Mononuclear cell (primary cell): ENCODE results near the gene MAPRE2. TPM values are rescaled to one million over a fixed set of nuclear protein-coding genes. Genes with fewer than 3 reads are reported as not detected.

Source experiments
- H3K27me3 ChIP-seq: 2 replicates; pipeline ENCODE4 v1.6.0; 2011; ENCODE audit warnings: low read length, control low read depth; ENCODE audit not compliant: insufficient read depth
- H3K4me1 ChIP-seq: 2 replicates; pipeline ENCODE4 v1.5.1; 2011; ENCODE audit warnings: mild to moderate bottlenecking, low read length, control low read depth; ENCODE audit not compliant: insufficient read depth
- H3K4me3 ChIP-seq: 2 replicates; pipeline ENCODE4 v1.5.1; 2011; ENCODE audit warnings: mild to moderate bottlenecking, low read length, moderate library complexity
- H3K9me3 ChIP-seq: 2 replicates; pipeline ENCODE4 v1.5.1; 2011; ENCODE audit warnings: low read depth, mild to moderate bottlenecking, control low read depth, low read length
- total RNA-seq: library from RNA; depleted of rRNA; stranded (reverse); fragments of >200 nt; gene quantifications from one replicate; pipeline ENCODE4 v1.2.3, GENCODE V29; 2012

MAPRE2 gene
- total RNA-seq, 1 donor = 87.4 TPM

- Histone ChIP-seq H3K4me3 (no peak overlapping the region), H3K4me1 (no peaks in the 10 kb centered on the region), H3K27me3 (no peaks in the 10 kb centered on the region), H3K9me3 (no peaks in the 10 kb centered on the region)
Observed at GRCh38 chr18:35171315-35171987, 130.2 kb downstream of the MAPRE2 start.

DNA sequence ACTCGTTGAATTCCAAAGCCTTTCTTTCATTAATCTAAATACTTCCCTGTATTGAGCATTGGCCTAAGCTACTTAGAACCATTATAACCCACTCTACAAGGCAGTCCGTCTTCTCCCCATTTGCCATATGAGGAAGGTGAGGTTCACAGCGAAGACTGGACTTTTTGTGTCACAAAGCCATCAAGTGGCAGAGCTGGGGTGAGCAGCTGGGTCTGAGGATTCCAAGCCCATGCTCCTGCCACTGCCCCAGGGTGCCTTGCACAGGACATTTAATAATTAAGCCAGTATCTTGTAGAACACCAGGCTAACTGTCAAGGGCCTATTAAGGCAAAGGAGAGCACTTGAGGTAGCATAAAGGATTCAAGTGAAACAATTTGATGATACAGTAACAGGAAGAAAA is 130.8 kb downstream of the MAPRE2 start:
- Histone ChIP-seq H3K9me3 (peaks cover 2% of the 10 kb centered on the region), H3K4me1 (no peaks in the 10 kb centered on the region), H3K4me3 (no peak overlapping the region), H3K27me3 (no peaks in the 10 kb centered on the region)

GRCh38 chr18:35172451-35173035 is 131.3 kb downstream of the MAPRE2 start:
- Histone ChIP-seq H3K27me3 (no peaks in the 10 kb centered on the region), H3K4me1 (no peaks in the 10 kb centered on the region), H3K4me3 (no peak overlapping the region), H3K9me3 (peaks cover 4% of the 10 kb centered on the region)

GRCh38 chr18:35174093-35174731 is 133.0 kb downstream of the MAPRE2 start:
- Histone ChIP-seq H3K9me3 (peaks cover 4% of the 10 kb centered on the region), H3K4me1 (no peaks in the 10 kb centered on the region), H3K4me3 (no peak overlapping the region), H3K27me3 (no peaks in the 10 kb centered on the region)

DNA sequence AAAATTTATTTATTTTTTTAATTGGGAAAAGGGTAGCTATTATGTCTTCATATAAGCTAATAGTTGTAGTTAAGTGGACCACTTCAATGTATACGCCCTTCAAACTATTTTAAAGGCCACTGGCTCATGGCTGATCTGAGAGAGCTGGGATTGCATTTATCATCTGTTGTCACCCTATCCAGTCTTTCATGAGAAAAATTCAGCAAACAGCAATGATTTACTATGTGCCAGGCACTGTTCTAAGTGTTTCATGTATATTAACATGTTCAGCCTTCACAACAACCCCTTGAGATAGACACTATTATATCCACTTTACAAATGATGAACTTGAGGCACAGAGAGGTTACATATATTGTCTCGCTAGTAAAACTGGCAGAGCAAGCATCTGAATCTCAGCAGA is 133.5 kb downstream of the MAPRE2 start:
- H3K4me1 ChIP-seq = no peaks in the 10 kb centered on the region
- no peaks in the 10 kb centered on the region for H3K27me3 ChIP-seq
- H3K4me3 ChIP-seq = no peak overlapping the region
- H3K9me3 ChIP-seq = peaks cover 4% of the 10 kb centered on the region

- Histone ChIP-seq H3K9me3 (peaks cover 4% of the 10 kb centered on the region), H3K4me3 (no peak overlapping the region), H3K27me3 (no peaks in the 10 kb centered on the region), H3K4me1 (no peaks in the 10 kb centered on the region)
Observed at GRCh38 chr18:35176925-35177324, 135.7 kb downstream of the MAPRE2 start.

DNA sequence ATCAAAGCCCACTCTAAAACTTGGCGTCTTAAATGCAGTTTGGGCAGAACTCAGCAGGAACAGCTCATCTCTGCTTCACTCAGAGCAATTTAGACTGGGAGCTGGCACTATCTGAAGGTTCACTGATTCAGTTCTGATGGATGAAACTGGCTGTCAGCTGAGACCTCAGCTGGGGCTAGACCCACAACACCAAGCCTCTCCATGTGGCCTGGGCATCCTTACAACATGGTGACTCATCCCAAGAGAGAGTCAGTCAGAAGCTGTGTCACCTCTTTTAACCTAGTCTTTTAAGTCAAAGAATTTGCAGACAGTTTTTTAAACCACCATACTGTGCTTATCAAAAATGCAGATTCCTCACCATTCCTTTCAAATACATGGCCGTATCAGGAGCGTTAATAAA is 137.0 kb downstream of the MAPRE2 start:
- no peaks in the 10 kb centered on the region for H3K27me3 ChIP-seq
- peaks cover 4% of the 10 kb centered on the region for H3K9me3 ChIP-seq
- no peaks in the 10 kb centered on the region for H3K4me1 ChIP-seq
- no peak overlapping the region for H3K4me3 ChIP-seq

DNA sequence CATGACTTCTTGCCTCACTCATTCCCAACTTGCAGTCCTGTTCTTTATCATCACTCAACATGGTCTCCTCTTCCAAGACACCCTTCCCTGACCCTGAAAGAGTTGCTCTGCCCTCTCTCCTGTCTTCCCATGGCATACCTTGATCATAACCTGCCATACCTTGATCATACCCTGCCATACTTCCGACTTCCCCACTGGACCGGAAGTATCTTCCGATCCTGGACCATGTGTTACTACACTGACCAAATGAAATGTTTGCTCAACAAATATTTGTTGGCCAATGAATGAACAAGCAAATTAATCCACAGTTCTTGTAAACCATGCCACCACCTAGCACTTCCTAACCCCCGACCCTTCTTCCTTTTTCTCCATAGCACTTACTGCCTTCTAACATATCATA is 138.7 kb downstream of the MAPRE2 start:
- H3K27me3 ChIP-seq = no peaks in the 10 kb centered on the region
- H3K4me1 ChIP-seq = no peaks in the 10 kb centered on the region
- H3K9me3 ChIP-seq = peaks cover 4% of the 10 kb centered on the region
- H3K4me3 ChIP-seq = no peak overlapping the region

- H3K9me3 ChIP-seq = peaks cover 4% of the 10 kb centered on the region
- H3K4me3 ChIP-seq = no peak overlapping the region
- H3K4me1 ChIP-seq = no peaks in the 10 kb centered on the region
- H3K27me3 ChIP-seq = no peaks in the 10 kb centered on the region
Observed at GRCh38 chr18:35180455-35180854, 139.2 kb downstream of the MAPRE2 start.

GRCh38 chr18:35182151-35182550 is 140.9 kb downstream of the MAPRE2 start:
- H3K4me1 ChIP-seq = no peaks in the 10 kb centered on the region
- H3K27me3 ChIP-seq = no peaks in the 10 kb centered on the region

GRCh38 chr18:35183886-35184285 is 142.7 kb downstream of the MAPRE2 start:
- Histone ChIP-seq H3K27me3 (no peaks in the 10 kb centered on the region), H3K4me1 (no peaks in the 10 kb centered on the region), H3K9me3 (no peaks in the 10 kb centered on the region), H3K4me3 (no peak overlapping the region)

More at GRCh38 chr18:35182151-35182550, 140.9 kb downstream of the MAPRE2 start:
- no peak overlapping the region for H3K4me3 ChIP-seq
- H3K9me3 ChIP-seq = peaks cover under 1% of the 10 kb centered on the region

GRCh38 chr18:35185771-35186170 is 144.6 kb downstream of the MAPRE2 start:
- Histone ChIP-seq H3K27me3 (no peaks in the 10 kb centered on the region), H3K4me3 (no peak overlapping the region), H3K9me3 (no peaks in the 10 kb centered on the region), H3K4me1 (no peaks in the 10 kb centered on the region)

- Histone ChIP-seq H3K4me3 (no peak overlapping the region), H3K4me1 (no peaks in the 10 kb centered on the region), H3K9me3 (no peaks in the 10 kb centered on the region), H3K27me3 (no peaks in the 10 kb centered on the region)
Observed at GRCh38 chr18:35186291-35187034, 145.2 kb downstream of the MAPRE2 start.

DNA sequence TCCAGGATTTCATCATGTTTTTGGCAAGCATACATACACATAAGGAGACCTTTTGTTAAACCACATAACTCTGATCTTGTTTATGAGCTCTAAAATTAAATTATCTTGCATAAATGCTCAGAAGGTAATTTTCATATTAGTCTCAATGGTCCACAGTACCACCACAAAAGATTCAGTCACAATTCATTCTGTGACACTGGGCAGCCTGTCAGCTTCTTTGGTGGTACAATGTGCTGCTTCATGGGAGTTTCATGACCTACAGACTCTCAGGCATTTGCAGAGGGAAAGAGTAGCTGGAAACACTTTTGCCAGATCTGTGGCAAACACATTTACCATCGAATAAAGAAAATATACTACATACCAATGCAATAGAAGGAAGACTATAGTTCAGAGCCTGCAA is 148.3 kb downstream of the MAPRE2 start:
- no peaks in the 10 kb centered on the region for H3K9me3 ChIP-seq
- H3K27me3 ChIP-seq = no peaks in the 10 kb centered on the region
- no peaks in the 10 kb centered on the region for H3K4me1 ChIP-seq
- no peak overlapping the region for H3K4me3 ChIP-seq
